ENCODE results near the gene MSRB1.

MSRB1 gene

DNA sequence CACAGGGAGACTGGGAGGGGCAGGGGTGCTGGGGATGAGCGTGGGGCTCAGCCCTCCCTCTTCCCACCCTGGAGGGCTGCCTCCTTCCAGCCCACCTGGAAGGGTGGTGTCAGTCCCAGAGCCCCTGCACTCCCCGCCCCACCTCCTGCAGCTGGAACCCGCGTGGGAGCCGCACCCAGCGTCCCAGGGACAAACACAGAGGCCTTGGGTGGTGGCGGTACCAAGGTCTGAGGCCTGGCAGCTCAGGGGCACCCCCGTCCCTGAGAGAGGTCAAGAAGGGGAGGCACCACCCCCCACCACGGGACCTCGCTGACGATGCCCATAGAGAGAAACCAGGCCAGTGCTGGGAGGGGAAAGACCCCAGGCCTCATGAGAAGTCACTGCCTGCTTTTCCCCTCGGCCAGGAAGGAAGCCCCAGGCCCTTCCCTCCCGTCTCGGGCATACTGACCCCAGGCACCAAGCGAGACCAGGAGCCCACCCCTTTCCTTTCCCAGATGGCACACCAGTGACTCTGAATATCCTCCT is 28.9 kb downstream of the MSRB1 start:
- H3K4me3 ChIP-seq (ENCODE audit: low read depth, low read length), result no peak overlapping the region

GRCh38 chr16:1913327-1914083 is 29.5 kb downstream of the MSRB1 start:
- Histone ChIP-seq H3K27me3 (ENCODE audit: control insufficient read depth, insufficient read depth, low read length) (peaks cover 28% of the 10 kb centered on the region), H3K9me3 (ENCODE audit: control insufficient read depth, insufficient read depth, low read length) (no peaks in the 10 kb centered on the region), H3K9ac (ENCODE audit: low read depth, low read length) (no peak overlapping the region), H3K4me3 (ENCODE audit: low read depth, low read length) (no peak overlapping the region), H3K36me3 (ENCODE audit: control insufficient read depth, insufficient read depth, low read length) (no peaks in the 10 kb centered on the region), H3K4me1 (ENCODE audit: control insufficient read depth, insufficient read depth, low read length) (peaks cover 3% of the 10 kb centered on the region)

More for the DNA sequence above, 28.9 kb downstream of the MSRB1 start:
- Histone ChIP-seq H3K9ac (ENCODE audit: low read depth, low read length) (no peak overlapping the region), H3K4me1 (ENCODE audit: control insufficient read depth, insufficient read depth, low read length) (peaks cover 3% of the 10 kb centered on the region), H3K9me3 (ENCODE audit: control insufficient read depth, insufficient read depth, low read length) (no peaks in the 10 kb centered on the region), H3K36me3 (ENCODE audit: control insufficient read depth, insufficient read depth, low read length) (no peaks in the 10 kb centered on the region), H3K27me3 (ENCODE audit: control insufficient read depth, insufficient read depth, low read length) (peaks cover 34% of the 10 kb centered on the region)

DNA sequence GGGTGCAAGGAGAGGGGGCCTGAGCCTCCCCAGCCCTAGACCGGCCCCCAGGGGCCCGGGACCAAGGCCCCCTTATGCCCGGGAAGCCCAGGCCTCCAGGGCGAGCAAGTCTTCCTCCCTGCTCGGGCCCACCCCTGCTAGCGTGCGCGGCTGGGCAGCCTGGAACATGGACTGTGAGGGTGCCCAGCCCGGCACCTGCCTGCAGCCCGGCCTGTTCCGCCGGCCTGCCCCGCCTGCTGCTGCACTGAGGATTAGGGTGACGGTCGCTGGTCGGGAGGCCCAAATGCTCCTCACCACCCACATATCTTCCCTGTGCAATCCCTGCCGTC is 30.8 kb downstream of the MSRB1 start:
- no peak overlapping the region for H3K9ac ChIP-seq (ENCODE audit: low read depth, low read length)
- no peaks in the 10 kb centered on the region for H3K9me3 ChIP-seq (ENCODE audit: control insufficient read depth, insufficient read depth, low read length)
- H3K27me3 ChIP-seq (ENCODE audit: control insufficient read depth, insufficient read depth, low read length), result peaks cover 21% of the 10 kb centered on the region
- peaks cover 3% of the 10 kb centered on the region for H3K4me1 ChIP-seq (ENCODE audit: control insufficient read depth, insufficient read depth, low read length)
- no peaks in the 10 kb centered on the region for H3K36me3 ChIP-seq (ENCODE audit: control insufficient read depth, insufficient read depth, low read length)
- H3K4me3 ChIP-seq (ENCODE audit: low read depth, low read length), result no peak overlapping the region

- Histone ChIP-seq H3K4me1 (ENCODE audit: control insufficient read depth, insufficient read depth, low read length) (no peaks in the 10 kb centered on the region), H3K36me3 (ENCODE audit: control insufficient read depth, insufficient read depth, low read length) (no peaks in the 10 kb centered on the region), H3K27me3 (ENCODE audit: control insufficient read depth, insufficient read depth, low read length) (peaks cover 16% of the 10 kb centered on the region), H3K9ac (ENCODE audit: low read depth, low read length) (no peak overlapping the region), H3K9me3 (ENCODE audit: control insufficient read depth, insufficient read depth, low read length) (no peaks in the 10 kb centered on the region), H3K4me3 (ENCODE audit: low read depth, low read length) (no peak overlapping the region)
Measured at GRCh38 chr16:1911467-1912214, 31.4 kb downstream of the MSRB1 start.

DNA sequence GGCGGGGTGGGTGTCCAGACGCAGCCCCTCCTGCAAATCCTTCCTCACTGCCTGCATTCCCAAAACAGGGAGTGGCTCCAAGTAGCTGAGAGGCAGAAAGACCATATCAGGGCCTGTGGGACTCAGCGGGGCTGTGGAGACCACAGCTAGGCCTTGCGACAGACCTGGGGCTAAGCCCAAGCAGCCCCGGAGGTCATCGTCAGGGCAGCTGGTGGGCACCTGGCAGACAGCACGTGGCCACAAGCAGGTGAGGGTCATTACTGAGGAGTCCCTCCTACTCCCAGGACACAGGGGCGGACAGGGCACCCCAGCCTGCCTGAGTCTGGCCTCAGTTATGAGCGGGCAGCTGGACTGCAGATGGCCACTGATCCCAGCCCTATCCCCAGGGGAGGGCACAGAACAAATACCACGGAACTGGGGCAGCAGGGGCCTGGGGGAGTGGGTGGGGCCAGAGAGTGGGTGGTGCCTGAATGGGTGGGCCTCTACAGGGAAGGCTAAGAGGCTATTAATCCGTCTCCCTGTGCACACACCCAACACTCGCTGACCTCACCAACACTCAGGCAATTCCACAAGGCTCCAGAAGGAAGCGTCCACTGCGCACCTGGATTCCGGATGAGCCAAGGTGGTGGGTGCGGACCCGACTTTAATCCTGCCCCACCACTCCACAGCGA is 33.3 kb downstream of the MSRB1 start:
- peaks cover 3% of the 10 kb centered on the region for H3K27me3 ChIP-seq (ENCODE audit: control insufficient read depth, insufficient read depth, low read length)

GRCh38 chr16:1908983-1909382 is 34.0 kb downstream of the MSRB1 start:
- Histone ChIP-seq H3K4me3 (ENCODE audit: low read depth, low read length) (no peak overlapping the region), H3K27me3 (ENCODE audit: control insufficient read depth, insufficient read depth, low read length) (no peaks in the 10 kb centered on the region), H3K36me3 (ENCODE audit: control insufficient read depth, insufficient read depth, low read length) (no peaks in the 10 kb centered on the region), H3K9me3 (ENCODE audit: control insufficient read depth, insufficient read depth, low read length) (no peaks in the 10 kb centered on the region), H3K4me1 (ENCODE audit: control insufficient read depth, insufficient read depth, low read length) (no peaks in the 10 kb centered on the region), H3K9ac (ENCODE audit: low read depth, low read length) (no peak overlapping the region)

More for the DNA sequence above, 33.3 kb downstream of the MSRB1 start:
- Histone ChIP-seq H3K9ac (ENCODE audit: low read depth, low read length) (no peak overlapping the region), H3K36me3 (ENCODE audit: control insufficient read depth, insufficient read depth, low read length) (no peaks in the 10 kb centered on the region), H3K9me3 (ENCODE audit: control insufficient read depth, insufficient read depth, low read length) (no peaks in the 10 kb centered on the region), H3K4me1 (ENCODE audit: control insufficient read depth, insufficient read depth, low read length) (no peaks in the 10 kb centered on the region), H3K4me3 (ENCODE audit: low read depth, low read length) (no peak overlapping the region)

GRCh38 chr16:1908184-1908583 is 34.8 kb downstream of the MSRB1 start:
- no peaks in the 10 kb centered on the region for H3K4me1 ChIP-seq (ENCODE audit: control insufficient read depth, insufficient read depth, low read length)
- no peak overlapping the region for H3K4me3 ChIP-seq (ENCODE audit: low read depth, low read length)
- H3K9me3 ChIP-seq (ENCODE audit: control insufficient read depth, insufficient read depth, low read length), result no peaks in the 10 kb centered on the region
- H3K9ac ChIP-seq (ENCODE audit: low read depth, low read length), result no peak overlapping the region
- H3K27me3 ChIP-seq (ENCODE audit: control insufficient read depth, insufficient read depth, low read length), result no peaks in the 10 kb centered on the region
- no peaks in the 10 kb centered on the region for H3K36me3 ChIP-seq (ENCODE audit: control insufficient read depth, insufficient read depth, low read length)

- Histone ChIP-seq H3K4me1 (ENCODE audit: control insufficient read depth, insufficient read depth, low read length) (no peaks in the 10 kb centered on the region), H3K27me3 (ENCODE audit: control insufficient read depth, insufficient read depth, low read length) (no peaks in the 10 kb centered on the region), H3K9me3 (ENCODE audit: control insufficient read depth, insufficient read depth, low read length) (no peaks in the 10 kb centered on the region), H3K9ac (ENCODE audit: low read depth, low read length) (no peak overlapping the region), H3K4me3 (ENCODE audit: low read depth, low read length) (no peak overlapping the region), H3K36me3 (ENCODE audit: control insufficient read depth, insufficient read depth, low read length) (no peaks in the 10 kb centered on the region)
Measured at GRCh38 chr16:1907226-1907860, 35.7 kb downstream of the MSRB1 start.

DNA sequence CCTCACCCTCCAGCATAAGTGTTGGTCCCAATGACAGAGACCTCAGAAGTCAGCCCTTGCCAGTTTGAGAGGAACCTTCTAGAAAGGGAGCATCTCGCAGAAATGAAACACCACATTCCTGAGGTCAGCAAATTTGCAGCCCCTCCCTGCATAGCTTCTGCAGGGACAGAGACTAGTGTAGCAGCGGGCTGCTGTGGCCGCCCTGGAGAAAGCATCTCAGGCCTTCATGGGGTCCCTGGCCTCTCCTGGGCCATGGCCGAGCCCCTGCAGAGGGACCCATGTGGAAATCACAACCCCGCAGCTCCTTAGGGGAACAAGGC is 36.2 kb downstream of the MSRB1 start:
- H3K9me3 ChIP-seq (ENCODE audit: control insufficient read depth, insufficient read depth, low read length), result no peaks in the 10 kb centered on the region
- no peak overlapping the region for H3K9ac ChIP-seq (ENCODE audit: low read depth, low read length)
- H3K36me3 ChIP-seq (ENCODE audit: control insufficient read depth, insufficient read depth, low read length), result no peaks in the 10 kb centered on the region
- no peaks in the 10 kb centered on the region for H3K27me3 ChIP-seq (ENCODE audit: control insufficient read depth, insufficient read depth, low read length)
- H3K4me3 ChIP-seq (ENCODE audit: low read depth, low read length), result no peak overlapping the region
- H3K4me1 ChIP-seq (ENCODE audit: control insufficient read depth, insufficient read depth, low read length), result no peaks in the 10 kb centered on the region

- Histone ChIP-seq H3K4me3 (ENCODE audit: low read depth, low read length) (no peak overlapping the region), H3K9ac (ENCODE audit: low read depth, low read length) (no peak overlapping the region), H3K9me3 (ENCODE audit: control insufficient read depth, insufficient read depth, low read length) (no peaks in the 10 kb centered on the region), H3K4me1 (ENCODE audit: control insufficient read depth, insufficient read depth, low read length) (no peaks in the 10 kb centered on the region), H3K27me3 (ENCODE audit: control insufficient read depth, insufficient read depth, low read length) (no peaks in the 10 kb centered on the region), H3K36me3 (ENCODE audit: control insufficient read depth, insufficient read depth, low read length) (no peaks in the 10 kb centered on the region)
Measured at GRCh38 chr16:1906055-1906845, 36.7 kb downstream of the MSRB1 start.
